WI38 (cell line): ENCODE data around the gene PITRM1.

ENCODE experiments used
- H3K4me3 ChIP-seq: 2 replicates; pipeline ENCODE4 v1.5.1; 2011; ENCODE audit warnings: low read depth, mild to moderate bottlenecking, control low read depth, low read length
- CTCF ChIP-seq: IDR thresholded peaks from 2 replicates; pipeline ENCODE4 v1.5.1; 2012; ENCODE audit warnings: low read depth, mild to moderate bottlenecking, control low read depth, low read length

The PITRM1 gene

GRCh38 chr10:3213758-3214515 is 41.4 kb upstream of the PITRM1 start:
- H3K4me3 ChIP-seq, result no peak overlapping the region
- no peak for TF ChIP-seq CTCF

- no peak overlapping the region for H3K4me3 ChIP-seq
- no peak for TF ChIP-seq CTCF
Observed at GRCh38 chr10:3213208-3213607, 40.6 kb upstream of the PITRM1 start.

- no peak overlapping the region for H3K4me3 ChIP-seq
- TF ChIP-seq CTCF, result no peak
Observed at GRCh38 chr10:3210251-3210877, 37.8 kb upstream of the PITRM1 start.

GRCh38 chr10:3208481-3209406 is 36.2 kb upstream of the PITRM1 start:
- H3K4me3 ChIP-seq, result no peak overlapping the region
- TF ChIP-seq CTCF, result no peak

GRCh38 chr10:3207351-3207750 is 34.8 kb upstream of the PITRM1 start:
- no peak for TF ChIP-seq CTCF

GRCh38 chr10:3206511-3207157 is 34.1 kb upstream of the PITRM1 start:
- H3K4me3 ChIP-seq, result no peak overlapping the region
- TF ChIP-seq CTCF, result no peak

More at GRCh38 chr10:3207351-3207750, 34.8 kb upstream of the PITRM1 start:
- no peak overlapping the region for H3K4me3 ChIP-seq
